ENCODE results near the gene ACOX1. TPM values are rescaled to one million over a fixed set of nuclear protein-coding genes. Genes with fewer than 3 reads are reported as not detected.

Gene ACOX1
- polyA plus RNA-seq, 3 donors = 21.6 to 49.7 (median 49.2) TPM

- no peak for TF ChIP-seq CTCF (IDR thresholded peaks at IDR 0.05)
- Histone ChIP-seq H3K36me3 (replicated peaks in 1 of 2; ENCODE audit: control insufficient read depth in 1 of 2, insufficient read depth in 2 of 2, low read length in 2 of 2) (peaks cover 17 to 40% of the 10 kb centered on the region in 2 donors), H3K4me3 (replicated peaks in 1 of 3; ENCODE audit: low read depth in 2 of 3, low read length in 3 of 3) (peak overlapping the region in 1 of 3 experiments; percentile 34), H2AFZ (ENCODE audit: insufficient read depth, low read depth, low read length, poor library complexity, severe bottlenecking) (peak overlapping the region; percentile 35), H3K4me2 (replicated peaks; ENCODE audit: extremely low read depth, low read length, poor library complexity, severe bottlenecking) (peak overlapping the region; percentile 49), H3K27ac (ENCODE audit: low read depth in 1 of 2, low read length in 2 of 2) (peak overlapping the region; percentile 50 to 53), H3K9me3 (replicated peaks in 1 of 2; ENCODE audit: control insufficient read depth in 1 of 2, insufficient read depth in 1 of 2, low read length in 2 of 2) (no peaks in the 10 kb centered on the region), H3K79me2 (ENCODE audit: insufficient read depth, low read length) (no peaks in the 10 kb centered on the region), H3K9ac (ENCODE audit: insufficient read depth, low read length, poor library complexity, severe bottlenecking) (peak overlapping the region; percentile 10), H3K27me3 (ENCODE audit: control insufficient read depth in 2 of 2, insufficient read depth in 2 of 2, low read length in 2 of 2) (no peaks in the 10 kb centered on the region), H4K20me1 (ENCODE audit: insufficient read depth, low read length) (no peaks in the 10 kb centered on the region), H3K4me1 (ENCODE audit: control insufficient read depth in 1 of 2, insufficient read depth in 2 of 2, low read length in 2 of 2) (peaks cover 26 to 28% of the 10 kb centered on the region in 2 donors)
- H3K9me3 Mint-ChIP-seq = no peaks in the 10 kb centered on the region
- peaks cover 26 to 63% of the 10 kb centered on the region in 2 donors for H3K36me3 Mint-ChIP-seq
- WGBS (ENCODE audit: insufficient coverage) = 6% methylated on average over 12 of the region's 18 CpGs
- peak; percentile 69 to 93 (median 73) for DNase-seq
- H3K27me3 Mint-ChIP-seq (ENCODE audit: low read depth in 3 of 3) = peaks cover 0 to 2% (median 0%) of the 10 kb centered on the region in 3 donors
- H3K4me1 Mint-ChIP-seq = peaks cover 26% of the 10 kb centered on the region
- intact Hi-C loops (cut with micrococcal nuclease) = no loop called here
- peak overlapping the region; percentile 78 to 92 (median 88) for H3K27ac Mint-ChIP-seq
- peak overlapping the region; percentile 65 to 81 for H3K4me3 Mint-ChIP-seq
Observed at GRCh38 chr17:75996665-75997590, 18.0 kb upstream of the ACOX1 start.

GRCh38 chr17:75995385-75995925, 16.5 kb upstream of the ACOX1 start:
- Mint-ChIP-seq H3K27ac (peak overlapping the region in 1 of 7 donors; percentile 30), H3K4me1 (peaks cover 30% of the 10 kb centered on the region), H3K4me3 (no peak overlapping the region), H3K9me3 (no peaks in the 10 kb centered on the region), H3K36me3 (peaks cover 34 to 66% of the 10 kb centered on the region in 2 donors), H3K27me3 (ENCODE audit: low read depth in 3 of 3) (peaks cover 0 to 2% (median 0%) of the 10 kb centered on the region in 3 donors)
- no peak for TF ChIP-seq CTCF (IDR thresholded peaks at IDR 0.05)
- Histone ChIP-seq H3K9ac (ENCODE audit: insufficient read depth, low read length, poor library complexity, severe bottlenecking) (no peak overlapping the region), H3K4me2 (replicated peaks; ENCODE audit: extremely low read depth, low read length, poor library complexity, severe bottlenecking) (no peak overlapping the region), H4K20me1 (ENCODE audit: insufficient read depth, low read length) (no peaks in the 10 kb centered on the region), H3K27ac (ENCODE audit: low read depth in 1 of 2, low read length in 2 of 2) (no peak overlapping the region), H2AFZ (ENCODE audit: insufficient read depth, low read depth, low read length, poor library complexity, severe bottlenecking) (no peak overlapping the region), H3K27me3 (ENCODE audit: control insufficient read depth in 2 of 2, insufficient read depth in 2 of 2, low read length in 2 of 2) (no peaks in the 10 kb centered on the region), H3K36me3 (replicated peaks in 1 of 2; ENCODE audit: control insufficient read depth in 1 of 2, insufficient read depth in 2 of 2, low read length in 2 of 2) (peaks cover 17 to 42% of the 10 kb centered on the region in 2 donors), H3K4me1 (ENCODE audit: control insufficient read depth in 1 of 2, insufficient read depth in 2 of 2, low read length in 2 of 2) (peaks cover 29 to 32% of the 10 kb centered on the region in 2 donors), H3K9me3 (replicated peaks in 1 of 2; ENCODE audit: control insufficient read depth in 1 of 2, insufficient read depth in 1 of 2, low read length in 2 of 2) (no peaks in the 10 kb centered on the region), H3K4me3 (replicated peaks in 1 of 3; ENCODE audit: low read depth in 2 of 3, low read length in 3 of 3) (no peak overlapping the region), H3K79me2 (ENCODE audit: insufficient read depth, low read length) (no peaks in the 10 kb centered on the region)
- DNase-seq = no peak
- intact Hi-C loops (cut with micrococcal nuclease) = no loop called here
- 100% methylated on average over 5 of the region's 7 CpGs for WGBS (ENCODE audit: insufficient coverage)
